ENCODE measurements around the gene ATG5. TPM values are rescaled to one million over a fixed set of nuclear protein-coding genes. Genes with fewer than 3 reads are reported as not detected.

ATG5 gene
- total RNA-seq, 2 experiments from 2014 or later, result 41.9 to 42.0 TPM

Other genes with a start within 250 kb of the ATG5 start
- 10 to 100 TPM; 89.4 to 94.3 TPM for gene PRDM1, start 239.4 kb downstream of the ATG5 start, total RNA-seq
- gene CRYBG1, start 35.0 kb upstream of the ATG5 start, total RNA-seq, result 10 to 100 TPM; 31.8 to 32.3 TPM